CD4-positive, alpha-beta T cell treated with Interleukin-4 for 4 hours (primary cell): ENCODE results near the gene PDLIM4.
A peak's percentile ranks its signal among the peaks of the same experiment; 100 is the strongest.

Experiments used
- DNase-seq: peaks from one replicate; pipeline ENCODE4 v3.0.0-alpha.2; 2020

Gene PDLIM4

DNA sequence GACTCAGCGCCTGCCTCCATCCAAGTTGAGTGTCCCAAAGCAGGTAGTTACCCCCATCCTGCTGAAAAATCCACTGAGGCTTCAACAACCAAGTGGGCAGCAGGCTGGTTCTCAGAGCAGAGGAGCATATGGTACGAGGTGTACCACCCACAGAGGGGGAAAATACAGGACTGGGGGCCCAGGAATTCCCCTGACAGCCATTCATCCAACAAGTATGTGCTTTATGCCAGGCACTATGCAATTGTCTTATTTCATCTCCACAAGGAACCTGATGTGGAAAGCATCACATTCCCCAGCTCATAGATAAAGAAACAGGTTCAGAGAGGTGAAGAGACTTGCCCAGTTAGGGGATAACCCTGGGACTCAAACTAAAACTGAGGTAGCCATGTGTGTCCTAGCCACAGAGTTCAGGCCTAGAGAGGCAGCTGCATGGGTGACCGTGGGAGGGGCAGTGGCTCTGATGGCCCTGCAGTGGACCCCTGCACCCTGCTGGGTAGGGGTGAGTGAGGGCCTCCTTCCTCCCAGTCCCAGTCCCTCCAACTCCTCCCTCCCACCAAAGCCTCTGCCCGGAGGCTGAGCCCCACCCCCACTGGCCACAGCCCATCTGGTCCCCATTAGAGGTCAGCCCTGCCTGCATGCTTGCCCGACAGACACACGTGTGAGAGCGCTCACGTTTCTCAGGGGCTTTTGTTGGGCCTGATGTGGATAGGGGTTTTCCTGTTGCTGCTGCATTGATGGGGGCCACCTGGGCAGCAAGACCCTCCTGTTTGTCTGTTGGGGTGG lies 11.5 kb downstream of the PDLIM4 start:
- no peak for DNase-seq

GRCh38 chr5:132269635-132270334 lies 12.3 kb downstream of the PDLIM4 start:
- DNase-seq: no peak

DNA sequence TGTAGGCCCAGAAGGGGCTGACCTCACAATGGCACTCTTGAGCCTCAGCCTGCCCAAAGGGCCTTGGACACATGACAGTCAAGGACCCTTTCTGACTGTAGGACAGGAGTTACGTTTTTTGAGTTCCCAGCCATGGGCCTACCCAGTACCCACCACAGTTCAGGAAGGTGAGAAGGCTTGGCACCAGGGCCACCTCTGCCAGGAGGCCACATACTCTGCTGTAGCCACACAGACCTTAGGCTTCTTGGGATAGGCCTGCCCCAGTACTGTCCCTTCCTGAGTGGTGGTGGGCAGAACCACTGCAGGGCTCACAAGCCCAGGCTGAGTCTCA lies 12.8 kb downstream of the PDLIM4 start:
- no peak for DNase-seq

GRCh38 chr5:132270706-132271105 lies 13.2 kb downstream of the PDLIM4 start:
- no peak for DNase-seq

DNA sequence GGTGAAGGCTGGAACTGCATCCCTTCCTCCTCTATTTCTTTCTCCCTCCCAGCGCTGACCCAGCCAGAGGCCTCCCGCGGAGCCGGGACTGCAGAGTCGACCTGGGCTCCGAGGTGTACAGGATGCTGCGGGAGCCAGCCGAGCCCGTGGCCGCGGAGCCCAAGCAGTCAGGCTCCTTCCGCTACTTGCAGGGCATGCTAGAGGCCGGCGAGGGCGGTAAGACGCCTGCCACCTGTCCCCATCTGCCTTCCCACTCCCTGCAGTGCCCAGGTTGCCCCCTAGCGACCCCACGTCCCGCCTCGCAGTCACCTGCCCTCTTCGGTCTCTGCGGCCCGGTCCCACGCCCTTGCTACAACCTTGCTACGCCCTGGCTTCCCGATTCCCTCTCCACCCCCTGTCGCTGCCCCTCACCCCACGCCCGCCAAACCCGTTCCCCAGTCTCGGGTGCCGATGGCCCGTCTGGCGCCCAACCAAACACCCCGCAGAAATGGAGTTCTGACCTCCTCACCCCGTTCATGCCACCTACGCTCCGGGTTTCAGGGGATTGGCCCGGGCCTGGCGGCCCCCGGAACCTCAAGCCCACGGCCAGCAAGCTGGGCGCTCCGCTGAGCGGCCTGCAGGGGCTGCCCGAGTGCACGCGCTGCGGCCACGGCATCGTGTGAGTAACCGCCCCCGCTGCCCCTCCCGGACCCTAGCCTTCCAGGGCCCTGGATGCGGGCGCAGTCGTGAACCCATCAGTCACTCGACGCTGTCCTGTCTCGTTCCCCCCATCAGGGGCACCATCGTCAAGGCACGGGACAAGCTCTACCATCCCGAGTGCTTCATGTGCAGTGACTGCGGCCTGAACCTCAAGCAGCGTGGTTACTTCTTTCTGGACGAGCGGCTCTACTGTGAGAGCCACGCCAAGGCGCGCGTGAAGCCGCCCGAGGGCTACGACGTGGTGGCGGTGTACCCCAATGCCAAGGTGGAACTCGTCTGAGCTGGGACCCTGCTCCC lies 14.1 kb downstream of the PDLIM4 start:
- DNase-seq: no peak

GRCh38 chr5:132272311-132273210 lies 15.1 kb downstream of the PDLIM4 start:
- DNase-seq: peak; percentile 54

- DNase-seq: no peak
Measured at GRCh38 chr5:132273631-132274030, 16.1 kb downstream of the PDLIM4 start.

GRCh38 chr5:132274050-132274792 lies 16.7 kb downstream of the PDLIM4 start:
- no peak for DNase-seq

DNA sequence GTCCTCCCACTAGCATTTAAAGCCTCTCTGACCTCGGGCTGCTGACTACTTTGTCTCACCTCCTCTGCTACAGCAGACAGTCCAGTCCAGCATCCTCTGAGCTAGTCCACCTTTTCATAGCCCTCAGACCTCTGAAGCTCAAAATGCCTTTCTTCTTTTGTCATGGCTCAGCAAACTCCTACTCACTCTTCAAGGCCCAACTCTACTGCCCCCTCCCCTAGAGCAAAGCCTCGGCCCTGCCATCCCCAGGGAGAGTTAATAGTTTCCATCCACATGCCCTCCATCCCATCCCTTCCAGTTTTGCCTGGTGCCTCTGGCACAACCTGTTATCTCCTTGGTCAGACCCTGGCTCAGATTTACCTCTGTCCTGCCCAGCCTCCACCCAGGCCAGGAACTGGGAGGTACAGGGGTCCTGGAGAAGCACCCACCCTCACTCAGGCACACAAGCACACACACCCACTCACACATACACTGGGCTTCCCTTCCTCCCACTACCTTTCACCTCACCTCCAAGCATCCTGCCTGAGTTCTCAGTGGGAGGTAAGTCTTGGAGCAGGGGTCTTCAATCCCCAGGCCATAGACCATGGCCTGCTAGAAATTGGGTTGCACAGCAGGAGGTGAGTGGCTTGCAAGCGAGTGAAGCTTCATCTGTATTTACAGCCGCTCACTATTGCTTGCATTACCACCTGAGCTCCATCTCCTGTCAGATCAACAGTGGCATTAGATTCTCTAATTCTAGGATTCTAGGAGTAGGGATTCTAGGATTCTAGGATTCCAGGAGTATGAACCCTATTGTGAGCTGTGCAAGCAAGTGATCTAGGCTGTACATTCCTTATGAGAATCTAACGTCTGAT lies 18.1 kb downstream of the PDLIM4 start:
- no peak for DNase-seq

DNA sequence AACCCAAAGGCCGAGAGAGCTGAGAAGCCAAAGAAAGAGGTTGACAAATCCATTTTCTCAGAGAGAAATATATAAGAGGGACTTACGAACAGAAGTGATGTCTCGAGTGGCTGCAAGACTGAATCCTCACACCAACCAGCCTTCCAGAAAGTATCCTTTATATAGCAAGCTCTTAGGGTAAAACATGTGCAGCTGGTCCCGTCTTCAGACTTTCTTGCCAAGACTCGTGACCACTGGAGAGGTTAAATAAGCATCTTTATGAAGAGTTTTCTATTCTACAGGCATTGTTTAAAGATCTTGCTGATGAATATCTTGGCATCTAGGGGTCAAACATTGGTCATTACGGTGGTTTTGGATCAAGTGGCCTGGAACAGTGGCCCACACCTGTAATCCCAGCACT lies 19.8 kb downstream of the PDLIM4 start:
- no peak for DNase-seq

GRCh38 chr5:132277971-132278853 lies 20.7 kb downstream of the PDLIM4 start:
- no peak for DNase-seq

DNA sequence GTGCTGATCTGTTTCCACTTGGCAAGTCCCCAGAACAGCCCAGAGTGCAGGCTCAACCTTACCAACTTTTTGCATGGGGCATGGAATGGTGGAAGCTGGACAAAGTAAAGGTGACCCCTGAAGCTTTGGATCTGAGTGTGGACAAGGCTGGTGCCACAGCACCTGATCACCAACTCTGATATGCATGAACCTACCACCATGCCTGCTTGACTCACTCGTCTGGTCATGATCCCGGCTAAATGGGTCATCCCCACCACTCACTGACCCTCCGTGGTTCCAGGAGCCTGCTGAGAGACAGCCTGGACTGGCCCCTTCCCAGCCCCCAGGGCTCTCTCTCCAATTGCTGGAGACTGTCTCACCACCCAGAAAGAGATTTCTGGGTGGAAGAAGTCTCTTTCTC lies 22.3 kb downstream of the PDLIM4 start:
- no peak for DNase-seq

GRCh38 chr5:132280371-132281240 lies 23.1 kb downstream of the PDLIM4 start:
- no peak for DNase-seq

- DNase-seq: no peak
Measured at GRCh38 chr5:132281856-132282614, 24.5 kb downstream of the PDLIM4 start.

DNA sequence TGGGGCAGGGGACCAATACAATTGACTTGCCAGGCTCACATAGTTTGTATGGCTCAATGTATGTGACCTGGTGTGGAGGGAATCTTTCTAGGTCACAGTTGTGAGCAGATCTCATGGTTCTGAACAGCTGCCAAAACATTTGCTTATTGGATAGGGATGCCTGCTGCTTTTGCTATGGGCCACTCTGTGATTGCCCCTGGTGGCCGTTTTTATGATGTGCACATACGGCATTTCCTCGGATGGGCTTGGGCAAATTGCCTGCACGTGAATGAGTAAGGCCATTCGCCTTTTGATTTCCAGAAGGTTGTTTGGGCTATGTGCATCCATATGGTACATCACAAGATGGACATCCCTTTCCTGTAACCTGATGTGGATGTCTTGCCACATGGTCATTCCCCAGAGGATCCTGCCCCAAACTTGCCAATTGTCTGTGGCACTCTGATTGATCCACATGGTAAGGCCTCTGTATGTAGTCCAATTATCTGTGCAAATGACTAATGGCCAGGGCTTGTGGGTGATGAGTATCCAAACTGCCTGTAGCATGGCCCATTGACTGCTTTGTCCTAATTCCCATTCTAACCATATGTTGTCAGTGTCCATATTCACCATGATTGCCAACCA lies 26.0 kb downstream of the PDLIM4 start:
- no peak for DNase-seq

DNA sequence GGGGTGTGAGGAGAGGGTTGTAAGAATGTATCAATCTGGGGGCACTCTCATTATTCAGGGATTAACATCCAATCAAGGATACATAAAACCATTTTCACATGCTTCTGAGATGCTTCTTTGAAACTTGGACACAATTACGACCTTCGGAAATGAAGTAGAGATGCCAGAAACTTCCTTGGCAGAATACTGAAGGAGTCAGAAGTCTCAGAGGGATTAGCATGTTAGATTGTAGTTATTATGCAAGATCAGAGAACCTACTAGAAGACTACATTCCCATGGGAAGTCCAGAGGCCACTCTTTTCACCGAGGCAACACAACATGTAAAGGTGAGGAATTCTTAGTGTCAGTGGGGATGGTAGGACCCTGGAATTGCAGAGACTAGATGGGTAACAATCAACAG lies 31.6 kb downstream of the PDLIM4 start:
- no peak for DNase-seq

DNA sequence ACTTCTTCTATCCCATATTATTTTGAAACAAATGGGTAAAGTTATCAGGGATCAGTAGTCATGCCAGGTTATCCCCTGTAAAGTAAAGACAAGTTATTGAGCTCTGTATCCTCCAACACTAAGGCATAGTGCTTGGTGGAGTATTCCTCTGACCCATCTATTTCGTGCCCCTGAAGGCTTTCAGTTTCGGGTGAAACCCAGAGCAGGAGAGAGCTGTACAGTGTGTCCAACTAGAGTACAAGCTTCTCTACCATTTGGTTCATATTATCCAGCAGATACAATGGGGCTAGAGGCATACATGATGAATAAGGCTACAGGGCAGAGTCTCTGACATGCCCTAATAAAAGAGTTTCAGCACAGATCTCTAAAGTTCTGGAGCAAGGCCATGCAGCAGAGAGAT lies 33.5 kb downstream of the PDLIM4 start:
- no peak for DNase-seq
